ENCODE measurements around the gene TEX54. TPM values are rescaled to one million over a fixed set of nuclear protein-coding genes. Genes with fewer than 3 reads are reported as not detected.

Gene TEX54
- total and polyA plus RNA-seq, 8 donors, result not detected

DNA sequence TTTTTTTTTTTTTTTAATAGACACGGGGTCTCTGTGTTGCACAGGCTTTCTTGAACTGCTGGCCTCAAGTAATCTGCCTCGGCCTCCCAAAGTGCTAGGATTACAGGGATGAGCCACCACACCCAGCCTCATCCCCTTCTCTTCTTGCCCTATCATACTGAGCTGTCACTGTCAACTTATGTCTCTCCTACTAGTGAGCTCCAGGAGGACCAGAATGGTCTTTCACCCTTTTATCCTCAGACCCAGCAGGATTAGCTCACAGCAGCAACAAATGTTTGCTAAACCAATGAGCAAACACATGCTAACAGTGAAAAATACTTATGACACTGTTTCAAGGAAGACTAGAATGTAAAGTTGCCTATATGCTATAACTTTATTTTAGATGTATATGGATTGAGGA lies 21.0 kb downstream of the TEX54 start:
- no peaks in the 10 kb centered on the region for H3K27me3 ChIP-seq
- no peak overlapping the region for H3K27ac ChIP-seq
- no peak overlapping the region for H3K4me3 ChIP-seq
- H3K36me3 ChIP-seq, result peaks cover 4 to 47% (median 43%) of the 10 kb centered on the region in 4 donors
- H3K4me1 ChIP-seq, result peaks cover 0 to 8% (median 4%) of the 10 kb centered on the region in 4 donors
- TF ChIP-seq CTCF (IDR thresholded peaks at IDR 0.05) (no peak), EP300 (IDR thresholded peaks at IDR 0.05) (no peak), POLR2AphosphoS5 (IDR thresholded peaks at IDR 0.05) (no peak), POLR2A (IDR thresholded peaks at IDR 0.05) (no peak)
- intact Hi-C loops (cut with DNase I; ENCODE audit: low total_unique reads), result no loop called here
- DNase-seq, result no peak
- WGBS, 5 donors, result 61 to 76% (median 70%) methylated on average over 2 of the region's 2 CpGs
- H3K9me3 ChIP-seq, result no peaks in the 10 kb centered on the region

DNA sequence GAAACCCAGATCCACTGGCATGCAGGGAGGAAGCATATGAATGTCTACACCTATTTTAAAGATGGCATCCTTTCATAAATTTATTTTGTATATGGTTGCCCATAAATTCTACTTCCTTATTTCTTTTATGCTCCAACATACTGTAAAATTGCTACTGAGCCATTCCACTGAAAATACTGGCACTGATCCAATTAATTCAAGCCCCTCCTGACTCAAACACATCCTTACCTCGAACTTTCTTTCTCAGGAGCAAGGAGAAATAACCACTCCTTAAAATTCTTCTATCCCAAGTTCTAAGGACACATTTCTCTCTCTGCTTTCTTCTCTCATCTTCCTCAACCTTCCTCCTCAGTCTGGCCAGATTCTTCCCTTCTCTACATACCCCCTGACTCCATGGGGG lies 21.9 kb downstream of the TEX54 start:
- H3K9me3 ChIP-seq, result no peaks in the 10 kb centered on the region
- H3K4me3 ChIP-seq, result no peak overlapping the region
- no peak overlapping the region for H3K27ac ChIP-seq
- H3K36me3 ChIP-seq, result peaks cover 4 to 38% (median 34%) of the 10 kb centered on the region in 4 donors
- intact Hi-C loops (cut with DNase I; ENCODE audit: low total_unique reads), result no loop called here
- TF ChIP-seq EP300 (IDR thresholded peaks at IDR 0.05), result no peak
- TF ChIP-seq POLR2A (IDR thresholded peaks at IDR 0.05), result no peak
- TF ChIP-seq POLR2AphosphoS5 (IDR thresholded peaks at IDR 0.05), result no peak
- no peak for TF ChIP-seq CTCF (IDR thresholded peaks at IDR 0.05)
- no peak for DNase-seq
- H3K27me3 ChIP-seq, result no peaks in the 10 kb centered on the region
- H3K4me1 ChIP-seq, result peaks cover 7 to 17% (median 12%) of the 10 kb centered on the region in 4 donors
- WGBS, 5 donors, result 15 to 34% (median 32%) methylated on average over 1 of the region's 1 CpG

GRCh38 chr11:62806611-62807121 lies 26.0 kb downstream of the TEX54 start:
- peaks cover 16 to 31% (median 28%) of the 10 kb centered on the region in 4 donors for H3K36me3 ChIP-seq
- H3K4me3 ChIP-seq, result no peak overlapping the region
- no peaks in the 10 kb centered on the region for H3K9me3 ChIP-seq
- TF ChIP-seq EP300 (IDR thresholded peaks at IDR 0.05) (no peak), CTCF (IDR thresholded peaks at IDR 0.05) (no peak), POLR2A (IDR thresholded peaks at IDR 0.05) (no peak), POLR2AphosphoS5 (IDR thresholded peaks at IDR 0.05) (no peak)
- intact Hi-C loops (cut with DNase I; ENCODE audit: low total_unique reads), result no loop called here
- no peaks in the 10 kb centered on the region for H3K27me3 ChIP-seq
- H3K4me1 ChIP-seq, result peaks cover 15 to 45% (median 32%) of the 10 kb centered on the region in 4 donors
- DNase-seq, result peak in 1 of 2 donors; percentile 30
- WGBS, 5 donors, result 60 to 79% (median 75%) methylated on average over 5 of the region's 5 CpGs
- peak overlapping the region in 4 of 5 donors; percentile 90 to 97 (median 92) for H3K27ac ChIP-seq

DNA sequence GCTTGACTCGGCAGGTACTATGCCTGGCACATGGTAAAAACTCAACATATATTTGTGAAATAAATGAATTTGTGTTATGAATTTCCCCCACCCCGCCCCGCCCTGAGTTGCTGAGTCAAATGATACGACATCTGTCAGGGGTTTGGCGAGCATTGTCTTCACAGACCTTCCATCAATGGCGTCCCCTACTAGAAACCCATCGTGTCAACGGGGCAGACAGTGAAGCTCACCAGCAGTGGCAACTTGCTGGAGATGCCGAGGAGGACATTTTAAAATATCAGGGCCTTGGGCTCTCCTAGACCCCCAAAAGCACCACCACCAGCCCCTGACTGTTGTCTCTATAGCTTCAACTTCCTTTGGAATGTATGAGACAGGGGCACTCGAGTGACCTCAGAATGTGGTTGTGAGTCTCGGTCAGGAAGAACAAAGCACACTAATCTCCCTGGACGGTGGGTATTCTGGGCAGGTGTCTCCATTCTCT lies 26.6 kb downstream of the TEX54 start:
- peak overlapping the region; percentile 65 to 97 (median 92) for H3K4me3 ChIP-seq
- H3K9me3 ChIP-seq, result no peaks in the 10 kb centered on the region
- H3K4me1 ChIP-seq, result peaks cover 15 to 45% (median 32%) of the 10 kb centered on the region in 4 donors
- intact Hi-C loops (cut with DNase I; ENCODE audit: low total_unique reads), result no loop called here
- no peaks in the 10 kb centered on the region for H3K27me3 ChIP-seq
- peak in 1 of 2 donors; percentile 34 for DNase-seq
- peaks cover 23 to 37% (median 35%) of the 10 kb centered on the region in 4 donors for H3K36me3 ChIP-seq
- peak overlapping the region; percentile 89 to 97 (median 92) for H3K27ac ChIP-seq
- no peak for TF ChIP-seq CTCF (IDR thresholded peaks at IDR 0.05)
- TF ChIP-seq EP300 (IDR thresholded peaks at IDR 0.05), result no peak
- TF ChIP-seq POLR2A (IDR thresholded peaks at IDR 0.05), result no peak
- no peak for TF ChIP-seq POLR2AphosphoS5 (IDR thresholded peaks at IDR 0.05)
- WGBS, 5 donors, result 18 to 22% (median 21%) methylated on average over 12 of the region's 12 CpGs

Data from stomach (tissue), 9 donors.